Measurements from ENCODE around the gene CFHR4.
"Not testable (repeated sequence)": the region's sequence is repeated elsewhere in the genome, so short reads cannot be mapped to it uniquely, and the experiment has no call there.

CFHR4 gene

DNA sequence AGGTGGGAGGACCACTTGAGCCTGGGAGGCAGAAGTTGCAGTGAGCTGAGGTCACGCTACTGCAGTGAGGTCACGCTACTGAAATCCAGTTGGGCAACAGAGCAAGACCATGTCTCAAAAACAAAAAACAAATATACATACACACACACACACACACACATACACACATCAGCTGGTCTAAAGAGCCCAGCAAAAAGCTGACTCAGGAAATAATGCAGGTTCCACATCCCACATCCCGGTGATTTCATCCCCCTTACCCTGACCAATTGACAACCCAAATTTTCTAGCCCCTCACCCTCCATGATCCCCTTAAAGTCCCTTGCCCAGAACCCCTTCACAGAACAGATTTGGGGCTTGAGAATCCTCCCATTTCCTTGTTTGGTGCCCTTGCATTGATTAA, 11.9 kb upstream of the CFHR4 start:
- Histone ChIP-seq H3K9me2 (ENCODE audit: low read depth, low read length) (no peaks in the 10 kb centered on the region), H3K4me2 (ENCODE audit: low read length) (no peak overlapping the region), H2AFZ (ENCODE audit: low read length) (no peak overlapping the region), H3K4me3 (ENCODE audit: low read depth, low read length, poor library complexity, severe bottlenecking) (no peak overlapping the region), H4K20me1 (ENCODE audit: insufficient read depth, low read length) (no peaks in the 10 kb centered on the region), H3F3A (ENCODE audit: insufficient read depth, low read length) (no peaks in the 10 kb centered on the region), H3K4me1 (ENCODE audit: insufficient read depth, low read length, severe bottlenecking) (no peaks in the 10 kb centered on the region), H3K27me3 (ENCODE audit: insufficient read depth, low read length) (no peaks in the 10 kb centered on the region), H3K79me2 (ENCODE audit: insufficient read depth, low read length) (no peaks in the 10 kb centered on the region), H3K9me3 (ENCODE audit: low read length) (no peaks in the 10 kb centered on the region), H3K27ac (ENCODE audit: low read depth, low read length, poor library complexity, severe bottlenecking) (no peak overlapping the region), H3K36me3 (ENCODE audit: insufficient read depth, low read length) (no peaks in the 10 kb centered on the region), H3K9ac (ENCODE audit: low read length) (no peak overlapping the region)
- TF ChIP-seq EZH2 (IDR thresholded peaks at IDR 0.05; ENCODE audit: borderline replicate concordance, low read length) = no peak
- TF ChIP-seq, protein P1, sequence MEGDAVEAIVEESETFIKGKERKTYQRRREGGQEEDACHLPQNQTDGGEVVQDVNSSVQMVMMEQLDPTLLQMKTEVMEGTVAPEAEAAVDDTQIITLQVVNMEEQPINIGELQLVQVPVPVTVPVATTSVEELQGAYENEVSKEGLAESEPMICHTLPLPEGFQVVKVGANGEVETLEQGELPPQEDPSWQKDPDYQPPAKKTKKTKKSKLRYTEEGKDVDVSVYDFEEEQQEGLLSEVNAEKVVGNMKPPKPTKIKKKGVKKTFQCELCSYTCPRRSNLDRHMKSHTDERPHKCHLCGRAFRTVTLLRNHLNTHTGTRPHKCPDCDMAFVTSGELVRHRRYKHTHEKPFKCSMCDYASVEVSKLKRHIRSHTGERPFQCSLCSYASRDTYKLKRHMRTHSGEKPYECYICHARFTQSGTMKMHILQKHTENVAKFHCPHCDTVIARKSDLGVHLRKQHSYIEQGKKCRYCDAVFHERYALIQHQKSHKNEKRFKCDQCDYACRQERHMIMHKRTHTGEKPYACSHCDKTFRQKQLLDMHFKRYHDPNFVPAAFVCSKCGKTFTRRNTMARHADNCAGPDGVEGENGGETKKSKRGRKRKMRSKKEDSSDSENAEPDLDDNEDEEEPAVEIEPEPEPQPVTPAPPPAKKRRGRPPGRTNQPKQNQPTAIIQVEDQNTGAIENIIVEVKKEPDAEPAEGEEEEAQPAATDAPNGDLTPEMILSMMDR (IDR thresholded peaks at IDR 0.05; ENCODE audit: low read length) = no peak

DNA sequence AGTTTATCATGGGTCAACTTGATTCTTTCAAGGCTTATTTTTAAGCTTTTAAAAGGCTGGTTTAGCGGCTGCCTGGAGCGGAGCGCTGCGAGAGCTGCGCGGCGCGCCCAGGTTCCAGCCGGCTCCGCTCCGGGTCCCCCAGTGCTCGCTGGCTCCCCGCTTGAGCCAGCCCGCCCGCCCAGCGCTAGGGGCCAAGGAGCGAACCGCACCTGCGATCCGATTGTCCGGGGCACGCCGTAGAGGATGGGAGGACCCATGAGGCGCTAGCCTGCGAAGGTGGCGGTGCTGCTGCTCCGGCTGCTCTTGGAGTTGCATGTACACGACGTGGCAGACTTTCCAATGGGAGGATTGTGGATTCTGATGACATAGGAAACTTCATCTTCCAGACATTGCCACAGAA, 9.9 kb upstream of the CFHR4 start:
- Histone ChIP-seq H3F3A (ENCODE audit: insufficient read depth, low read length) (no peaks in the 10 kb centered on the region), H3K9me3 (ENCODE audit: low read length) (no peaks in the 10 kb centered on the region), H3K27ac (ENCODE audit: low read depth, low read length, poor library complexity, severe bottlenecking) (no peak overlapping the region), H3K4me2 (ENCODE audit: low read length) (no peak overlapping the region), H3K79me2 (ENCODE audit: insufficient read depth, low read length) (no peaks in the 10 kb centered on the region), H2AFZ (ENCODE audit: low read length) (no peak overlapping the region), H3K4me1 (ENCODE audit: insufficient read depth, low read length, severe bottlenecking) (no peaks in the 10 kb centered on the region), H3K9me2 (ENCODE audit: low read depth, low read length) (no peaks in the 10 kb centered on the region), H3K4me3 (ENCODE audit: low read depth, low read length, poor library complexity, severe bottlenecking) (no peak overlapping the region), H3K27me3 (ENCODE audit: insufficient read depth, low read length) (no peaks in the 10 kb centered on the region), H3K36me3 (ENCODE audit: insufficient read depth, low read length) (no peaks in the 10 kb centered on the region), H3K9ac (ENCODE audit: low read length) (no peak overlapping the region), H4K20me1 (ENCODE audit: insufficient read depth, low read length) (no peaks in the 10 kb centered on the region)
- TF ChIP-seq, protein P1 (IDR thresholded peaks at IDR 0.05; ENCODE audit: low read length) = no peak
- TF ChIP-seq EZH2 (IDR thresholded peaks at IDR 0.05; ENCODE audit: borderline replicate concordance, low read length) = no peak

DNA sequence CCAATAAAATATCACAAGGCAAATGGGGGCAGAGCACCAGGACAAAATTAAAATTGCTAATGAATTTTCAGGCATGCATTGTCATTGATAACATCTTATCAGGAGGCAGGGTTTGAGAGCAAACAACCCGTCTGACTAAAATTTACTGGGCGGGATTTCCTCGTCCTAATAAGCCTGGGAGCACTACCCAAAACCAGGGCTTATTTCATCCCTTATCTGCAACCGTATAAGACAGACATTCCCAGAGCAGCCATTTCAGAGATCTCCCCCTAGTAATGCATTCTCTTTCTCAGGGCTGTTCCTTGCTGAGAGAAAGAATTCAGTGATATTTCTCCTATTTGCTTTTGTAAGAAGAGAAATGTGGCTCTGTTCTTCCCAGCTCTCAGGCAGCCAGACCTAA, 1.3 kb upstream of the CFHR4 start:
- H3K9ac ChIP-seq (ENCODE audit: low read length); H3F3A ChIP-seq (ENCODE audit: insufficient read depth, low read length); H3K27me3 ChIP-seq (ENCODE audit: insufficient read depth, low read length); H3K36me3 ChIP-seq (ENCODE audit: insufficient read depth, low read length); H3K9me3 ChIP-seq (ENCODE audit: low read length); H4K20me1 ChIP-seq (ENCODE audit: insufficient read depth, low read length); H3K27ac ChIP-seq (ENCODE audit: low read depth, low read length, poor library complexity, severe bottlenecking); H3K4me3 ChIP-seq (ENCODE audit: low read depth, low read length, poor library complexity, severe bottlenecking); H3K4me1 ChIP-seq (ENCODE audit: insufficient read depth, low read length, severe bottlenecking); H3K79me2 ChIP-seq (ENCODE audit: insufficient read depth, low read length); H3K9me2 ChIP-seq (ENCODE audit: low read depth, low read length); H3K4me2 ChIP-seq (ENCODE audit: low read length); H2AFZ ChIP-seq (ENCODE audit: low read length): not testable (repeated sequence)

DNA sequence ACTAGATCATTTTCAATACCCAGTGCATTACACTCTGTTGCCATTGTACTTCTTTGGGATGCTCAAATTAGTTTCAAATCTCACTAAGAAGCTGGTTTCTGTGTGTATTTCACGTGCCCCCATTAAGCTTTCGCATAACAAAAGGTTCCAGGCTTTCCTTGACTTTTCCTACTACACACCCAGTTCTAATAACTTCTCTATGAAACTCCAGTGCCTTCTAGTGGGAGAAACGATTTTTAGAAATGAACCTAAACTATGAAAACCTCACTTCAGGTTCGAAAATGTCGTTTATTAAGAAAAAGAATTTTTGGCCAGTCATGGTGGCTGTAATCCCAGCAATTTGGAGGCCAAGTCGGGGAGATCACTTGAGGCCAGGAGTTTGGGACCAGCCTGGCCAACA, 2.8 kb downstream of the CFHR4 start:
- Histone ChIP-seq H3K27me3 (ENCODE audit: insufficient read depth, low read length) (no peaks in the 10 kb centered on the region), H3K4me3 (ENCODE audit: low read depth, low read length, poor library complexity, severe bottlenecking) (no peak overlapping the region), H3K9me3 (ENCODE audit: low read length) (no peaks in the 10 kb centered on the region), H3K9me2 (ENCODE audit: low read depth, low read length) (no peaks in the 10 kb centered on the region), H3K36me3 (ENCODE audit: insufficient read depth, low read length) (no peaks in the 10 kb centered on the region), H3K79me2 (ENCODE audit: insufficient read depth, low read length) (no peaks in the 10 kb centered on the region), H4K20me1 (ENCODE audit: insufficient read depth, low read length) (no peaks in the 10 kb centered on the region), H3K9ac (ENCODE audit: low read length) (no peak overlapping the region), H3K4me2 (ENCODE audit: low read length) (no peak overlapping the region), H2AFZ (ENCODE audit: low read length) (no peak overlapping the region), H3K27ac (ENCODE audit: low read depth, low read length, poor library complexity, severe bottlenecking) (no peak overlapping the region), H3F3A (ENCODE audit: insufficient read depth, low read length) (no peaks in the 10 kb centered on the region), H3K4me1 (ENCODE audit: insufficient read depth, low read length, severe bottlenecking) (no peaks in the 10 kb centered on the region)
- TF ChIP-seq, protein P1 (IDR thresholded peaks at IDR 0.05; ENCODE audit: low read length) = no peak
- no peak for TF ChIP-seq EZH2 (IDR thresholded peaks at IDR 0.05; ENCODE audit: borderline replicate concordance, low read length)
